RKO (cell line): Measurements from ENCODE around the gene ZNF451.

Experiments
- DNase-seq: peaks from one replicate; pipeline ENCODE4 v3.0.0-alpha.2; 2016; ENCODE audit warnings: low spot score

The ZNF451 gene

GRCh38 chr6:57094689-57095088, 4.7 kb downstream of the ZNF451 start:
- DNase-seq = no peak

- no peak for DNase-seq
Observed at GRCh38 chr6:57097596-57097995, 7.6 kb downstream of the ZNF451 start.

- no peak for DNase-seq
Observed at GRCh38 chr6:57102976-57103375, 13.0 kb downstream of the ZNF451 start.

GRCh38 chr6:57104336-57104735, 14.3 kb downstream of the ZNF451 start:
- DNase-seq = no peak

GRCh38 chr6:57106990-57107389, 17.0 kb downstream of the ZNF451 start:
- no peak for DNase-seq

- DNase-seq = no peak
Observed at GRCh38 chr6:57108691-57109090, 18.7 kb downstream of the ZNF451 start.

GRCh38 chr6:57109880-57110279, 19.9 kb downstream of the ZNF451 start:
- DNase-seq = no peak

GRCh38 chr6:57113105-57113504, 23.1 kb downstream of the ZNF451 start:
- DNase-seq = no peak

GRCh38 chr6:57116776-57117175, 26.8 kb downstream of the ZNF451 start:
- DNase-seq = no peak

GRCh38 chr6:57117796-57118195, 27.8 kb downstream of the ZNF451 start:
- no peak for DNase-seq

GRCh38 chr6:57123111-57123510, 33.1 kb downstream of the ZNF451 start:
- no peak for DNase-seq

- DNase-seq = no peak
Observed at GRCh38 chr6:57127763-57128162, 37.8 kb downstream of the ZNF451 start.

- DNase-seq = no peak
Observed at GRCh38 chr6:57130661-57131177, 40.7 kb downstream of the ZNF451 start.

- no peak for DNase-seq
Observed at GRCh38 chr6:57134954-57135353, 45.0 kb downstream of the ZNF451 start.

GRCh38 chr6:57135885-57136284, 45.9 kb downstream of the ZNF451 start:
- no peak for DNase-seq

GRCh38 chr6:57137350-57137749, 47.4 kb downstream of the ZNF451 start:
- no peak for DNase-seq

- DNase-seq = no peak
Observed at GRCh38 chr6:57138026-57138425, 48.0 kb downstream of the ZNF451 start.

- no peak for DNase-seq
Observed at GRCh38 chr6:57141451-57142177, 51.6 kb downstream of the ZNF451 start.

GRCh38 chr6:57142178-57142525, 52.2 kb downstream of the ZNF451 start:
- DNase-seq = no peak

GRCh38 chr6:57143690-57144089, 53.7 kb downstream of the ZNF451 start:
- no peak for DNase-seq

- DNase-seq = no peak
Observed at GRCh38 chr6:57147401-57147800, 57.4 kb downstream of the ZNF451 start.

GRCh38 chr6:57147955-57148858, 58.2 kb downstream of the ZNF451 start:
- DNase-seq = no peak

- peak; percentile 43 for DNase-seq
Observed at GRCh38 chr6:57158658-57159057, 68.7 kb downstream of the ZNF451 start.
